HEK293 (cell line): ENCODE results near the gene DAP.

ENCODE experiments used
- CTCF ChIA-PET: fragments of 350-600 bp; formaldehyde crosslinking; extraction: SDS; loops from one replicate; lab custom pipeline; 2021; ENCODE audit warnings: antibody characterized with exemption; lab: Yijun Ruan, JAX
- POLR2A ChIA-PET: fragments of 300-600 bp; formaldehyde crosslinking; extraction: SDS; loops from one replicate; lab custom pipeline; 2020; ENCODE audit warnings: antibody characterized with exemption, inconsistent platforms; lab: Yijun Ruan, JAX
- H3K27ac ChIP-seq: fragments of 200-500 bp; sonication (Bioruptor generic); 2 replicates; pipeline ENCODE4 v1.5.1; 2014; ENCODE audit warnings: low read depth, low read length, control low read depth, inconsistent platforms; ENCODE audit errors: extremely low read depth
- H3K36me3 ChIP-seq, 2 experiments: fragments of 200-500 bp in 1 of 2; sonication (Bioruptor generic) in 1 of 2; 1 replicate in 1 of 2; 2 replicates in 1 of 2; pipeline ENCODE4 v1.5.1; 2014 to 2017; ENCODE audit warnings: inconsistent platforms in 2 of 2, low read length in 2 of 2; ENCODE audit not compliant: control insufficient read depth in 2 of 2, insufficient read depth in 1 of 2
- H3K4me1 ChIP-seq: fragments of 200-500 bp; sonication (Bioruptor generic); 2 replicates; pipeline ENCODE4 v1.5.1; 2014; ENCODE audit warnings: mild to moderate bottlenecking, low read length, inconsistent platforms; ENCODE audit not compliant: control insufficient read depth, insufficient read depth
- H3K4me3 ChIP-seq: 2 replicates; pipeline ENCODE4 v1.5.1; 2011; ENCODE audit warnings: low read depth, mild to moderate bottlenecking, control low read depth, low read length, moderate library complexity
- H3K9me3 ChIP-seq: fragments of 200-500 bp; sonication (Bioruptor generic); 2 replicates; pipeline ENCODE4 v1.5.1; 2014; ENCODE audit warnings: low read depth, low read length, inconsistent platforms; ENCODE audit not compliant: control insufficient read depth, insufficient read depth
- EGR2 ChIP-seq: fragments of 450-650 bp; formaldehyde crosslinking; IDR thresholded peaks from 2 replicates; pipeline ENCODE4 v1.5.1; 2016; ENCODE audit warnings: low read depth, missing biosample characterization, missing genetic modification characterization
- IKZF3 ChIP-seq: fragments of 450-650 bp; IDR thresholded peaks from 2 replicates; pipeline ENCODE4 v1.5.0; 2018; ENCODE audit warnings: missing biosample characterization, mild to moderate bottlenecking, missing genetic modification characterization, moderate library complexity
- KLF10 ChIP-seq: fragments of 450-650 bp; IDR thresholded peaks from 2 replicates; pipeline ENCODE4 v1.5.1; 2018; ENCODE audit warnings: missing biosample characterization, mild to moderate bottlenecking, missing genetic modification characterization
- MEIS1 ChIP-seq: sonication (generic); formaldehyde crosslinking; IDR thresholded peaks from 2 replicates; pipeline ENCODE4 v1.8.1; 2022; ENCODE audit warnings: missing genetic modification reagents, mild to moderate bottlenecking, borderline replicate concordance
- MZF1 ChIP-seq: fragments of 450-650 bp; formaldehyde crosslinking; IDR thresholded peaks from 2 replicates; pipeline ENCODE4 v1.5.1; 2017; ENCODE audit warnings: missing biosample characterization, missing genetic modification characterization, borderline replicate concordance
- SCRT2 ChIP-seq: fragments of 450-650 bp; formaldehyde crosslinking; IDR thresholded peaks from 2 replicates; pipeline ENCODE4 v1.5.1; 2016; ENCODE audit warnings: missing biosample characterization, missing genetic modification characterization
- ZNF140 ChIP-seq: fragments of 450-650 bp; formaldehyde crosslinking; IDR thresholded peaks from 2 replicates; pipeline ENCODE4 v1.5.1; 2016; ENCODE audit warnings: missing biosample characterization, missing genetic modification characterization
- ZNF16 ChIP-seq: fragments of 450-650 bp; formaldehyde crosslinking; IDR thresholded peaks from 2 replicates; pipeline ENCODE4 v1.5.1; 2016; ENCODE audit warnings: low read depth, missing biosample characterization, missing genetic modification characterization
- ZNF174 ChIP-seq: fragments of 450-650 bp; formaldehyde crosslinking; IDR thresholded peaks from 2 replicates; pipeline ENCODE4 v1.5.0; 2017; ENCODE audit warnings: missing biosample characterization, mild to moderate bottlenecking, missing genetic modification characterization
- ZNF211 ChIP-seq: fragments of 450-650 bp; formaldehyde crosslinking; IDR thresholded peaks from 2 replicates; pipeline ENCODE4 v1.5.1; 2016; ENCODE audit warnings: low read depth, missing biosample characterization, missing genetic modification characterization
- ZNF223 ChIP-seq: fragments of 450-650 bp; formaldehyde crosslinking; IDR thresholded peaks from 2 replicates; pipeline ENCODE4 v1.5.1; 2016; ENCODE audit warnings: missing biosample characterization, missing genetic modification characterization
- ZNF24 ChIP-seq: fragments of 450-650 bp; formaldehyde crosslinking; IDR thresholded peaks from 2 replicates; pipeline ENCODE4 v1.5.1; 2016; ENCODE audit warnings: missing biosample characterization, missing genetic modification characterization
- ZNF354C ChIP-seq: fragments of 450-650 bp; formaldehyde crosslinking; IDR thresholded peaks from 2 replicates; pipeline ENCODE4 v1.5.1; 2016; ENCODE audit warnings: missing biosample characterization, missing genetic modification characterization, low read depth, borderline replicate concordance
- ZNF449 ChIP-seq: fragments of 450-650 bp; formaldehyde crosslinking; IDR thresholded peaks from 2 replicates; pipeline ENCODE4 v1.5.1; 2017; ENCODE audit warnings: missing biosample characterization, mild to moderate bottlenecking, missing genetic modification characterization, moderate library complexity
- ZNF473 ChIP-seq: fragments of 450-650 bp; formaldehyde crosslinking; IDR thresholded peaks from 2 replicates; pipeline ENCODE4 v1.5.1; 2017; ENCODE audit warnings: missing biosample characterization, missing genetic modification characterization
- ZNF555 ChIP-seq: fragments of 450-650 bp; formaldehyde crosslinking; conservative IDR thresholded peaks from 2 replicates; pipeline ENCODE4 v1.5.1; 2017; ENCODE audit warnings: missing biosample characterization, mild to moderate bottlenecking, missing genetic modification characterization, inconsistent platforms
- ZNF660 ChIP-seq: fragments of 450-650 bp; IDR thresholded peaks from 2 replicates; pipeline ENCODE4 v1.5.1; 2018; ENCODE audit warnings: missing biosample characterization, mild to moderate bottlenecking, missing genetic modification characterization
- ZNF747 ChIP-seq: fragments of 450-650 bp; formaldehyde crosslinking; IDR thresholded peaks from 2 replicates; pipeline ENCODE4 v1.5.1; 2016; ENCODE audit warnings: missing biosample characterization, missing genetic modification characterization
- ZNF791 ChIP-seq: fragments of 450-650 bp; formaldehyde crosslinking; IDR thresholded peaks from 2 replicates; pipeline ENCODE4 v1.5.1; 2016; ENCODE audit warnings: missing biosample characterization, missing genetic modification characterization
- ZNF830 ChIP-seq: fragments of 450-650 bp; IDR thresholded peaks from 2 replicates; pipeline ENCODE4 v1.5.0; 2018; ENCODE audit warnings: missing biosample characterization, missing genetic modification characterization, low read depth, mild to moderate bottlenecking, moderate library complexity
- TF ChIP-seq, protein P1 (sequence below): fragments of 450-650 bp; formaldehyde crosslinking; IDR thresholded peaks from 2 replicates; pipeline ENCODE4 v1.5.1; 2016; ENCODE audit warnings: missing biosample characterization, missing genetic modification characterization

DAP gene

DNA sequence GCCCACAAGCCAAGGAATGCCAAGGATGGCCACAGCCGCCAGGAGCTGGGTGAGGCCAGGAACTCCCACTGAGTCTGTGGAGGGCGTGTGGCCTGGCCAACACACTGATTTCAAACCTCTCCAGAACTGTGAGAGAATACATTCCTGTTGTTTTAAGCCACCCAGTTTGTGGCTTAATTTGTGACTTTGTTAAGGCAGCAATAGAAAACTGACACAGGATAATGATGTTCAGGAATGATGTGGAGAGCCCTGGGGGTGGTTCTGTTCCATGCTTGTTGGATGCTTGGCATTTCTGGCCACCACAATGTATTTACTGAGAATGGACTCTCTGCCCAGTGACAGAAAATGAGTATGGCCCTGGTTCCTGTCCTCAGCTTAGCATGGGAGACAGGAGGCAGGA lies 82.8 kb downstream of the DAP start:
- Histone ChIP-seq H3K9me3 (no peaks in the 10 kb centered on the region), H3K27ac (no peak overlapping the region), H3K36me3 (peaks cover 0 to 41% of the 10 kb centered on the region in 2 experiments; a peak in 1 of 3 replicates), H3K4me1 (no peaks in the 10 kb centered on the region), H3K4me3 (no peak overlapping the region)
- ChIA-PET CTCF (interaction anchor here (0.7 to 1.3 kb wide), 3 partner anchors 16 to 550 kb away, joined by 3 to 4 read pairs (median 3); no protein-coding TSS in a partner anchor), POLR2A (no interaction called here)
- TF ChIP-seq IKZF3 (tag by site-specific recombination) (no peak), ZNF174 (no peak), ZNF354C (tag by site-specific recombination) (no peak), ZNF747 (tag by site-specific recombination) (no peak), MEIS1 (no peak), ZNF830 (tag by site-specific recombination) (no peak), ZNF211 (tag by site-specific recombination) (no peak), ZNF555 (tag by site-specific recombination) (no peak), ZNF16 (tag by site-specific recombination) (no peak), SCRT2 (tag by site-specific recombination) (no peak), ZNF140 (no peak)
- TF ChIP-seq, all 188 proteins: peak for 0

DNA sequence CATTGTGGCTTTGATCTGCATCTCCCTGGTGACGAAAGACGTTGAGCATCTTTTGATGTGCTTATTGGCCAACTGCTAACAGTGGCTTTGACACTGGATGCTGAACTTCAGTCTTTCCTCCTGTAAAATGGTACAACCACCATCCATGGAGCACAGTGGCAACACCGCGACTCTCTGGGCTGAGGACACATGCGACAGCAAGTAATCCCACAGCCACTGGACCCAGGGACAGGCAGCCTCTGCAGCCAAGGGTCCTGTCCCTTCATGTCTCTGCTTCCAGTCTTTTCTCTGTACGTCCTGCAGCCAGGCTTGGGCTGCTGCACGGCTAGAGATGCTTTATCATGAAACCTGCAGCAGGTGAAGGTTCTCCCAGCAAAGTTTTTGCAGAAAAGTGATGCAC lies 83.5 kb downstream of the DAP start:
- Histone ChIP-seq H3K9me3 (no peaks in the 10 kb centered on the region), H3K36me3 (peaks cover 0 to 41% of the 10 kb centered on the region in 2 experiments; a peak in 1 of 3 replicates), H3K4me1 (no peaks in the 10 kb centered on the region), H3K27ac (no peak overlapping the region), H3K4me3 (no peak overlapping the region)
- TF ChIP-seq MZF1 (no peak), ZNF24 (tag by site-specific recombination) (no peak), ZNF223 (no peak), ZNF449 (no peak), ZNF660 (tag by site-specific recombination) (no peak), ZNF791 (tag by site-specific recombination) (no peak), EGR2 (tag by site-specific recombination) (no peak), KLF10 (tag by site-specific recombination) (no peak), ZNF473 (tag by site-specific recombination) (no peak)
- TF ChIP-seq, protein P1, sequence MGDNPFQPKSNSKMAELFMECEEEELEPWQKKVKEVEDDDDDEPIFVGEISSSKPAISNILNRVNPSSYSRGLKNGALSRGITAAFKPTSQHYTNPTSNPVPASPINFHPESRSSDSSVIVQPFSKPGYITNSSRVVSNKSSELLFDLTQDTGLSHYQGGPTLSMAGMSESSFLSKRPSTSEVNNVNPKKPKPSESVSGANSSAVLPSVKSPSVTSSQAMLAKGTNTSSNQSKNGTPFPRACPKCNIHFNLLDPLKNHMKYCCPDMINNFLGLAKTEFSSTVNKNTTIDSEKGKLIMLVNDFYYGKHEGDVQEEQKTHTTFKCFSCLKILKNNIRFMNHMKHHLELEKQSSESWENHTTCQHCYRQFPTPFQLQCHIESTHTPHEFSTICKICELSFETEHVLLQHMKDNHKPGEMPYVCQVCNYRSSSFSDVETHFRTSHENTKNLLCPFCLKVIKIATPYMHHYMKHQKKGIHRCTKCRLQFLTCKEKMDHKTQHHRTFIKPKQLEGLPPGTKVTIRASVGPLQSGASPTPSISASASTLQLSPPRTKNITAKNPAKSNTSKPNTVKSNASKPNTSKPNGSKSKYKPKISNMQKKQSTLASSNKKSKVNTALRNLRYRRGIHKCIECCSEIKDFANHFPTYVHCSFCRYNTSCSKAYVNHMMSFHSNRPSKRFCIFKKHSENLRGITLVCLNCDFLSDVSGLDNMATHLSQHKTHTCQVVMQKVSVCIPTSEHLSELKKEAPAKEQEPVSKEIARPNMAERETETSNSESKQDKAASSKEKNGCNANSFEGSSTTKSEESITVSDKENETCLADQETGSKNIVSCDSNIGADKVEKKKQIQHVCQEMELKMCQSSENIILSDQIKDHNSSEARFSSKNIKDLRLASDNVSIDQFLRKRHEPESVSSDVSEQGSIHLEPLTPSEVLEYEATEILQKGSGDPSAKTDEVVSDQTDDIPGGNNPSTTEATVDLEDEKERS (tag by site-specific recombination) = no peak
- POLR2A ChIA-PET = no interaction called here
- CTCF ChIA-PET = interaction anchor here (0.7 to 1.0 kb wide), 2 partner anchors 225 to 549 kb away, joined by 3 read pairs; no protein-coding TSS in a partner anchor
